Glutamatergic neuron (in vitro differentiated cells): ENCODE data around the gene STXBP6. TPM values are rescaled to one million over a fixed set of nuclear protein-coding genes. Genes with fewer than 3 reads are reported as not detected.

Experiments used
- DNase-seq: peaks from one replicate; pipeline ENCODE4 v3.0.0; 2022
- H3K27ac Mint-ChIP-seq: one replicate; pipeline ENCODE4 v1.8.0; 2020; ENCODE audit warnings: mild to moderate bottlenecking, mixed read lengths, inconsistent platforms; ENCODE audit not compliant: unreplicated experiment
- H3K27me3 Mint-ChIP-seq: one replicate; pipeline ENCODE4 v1.8.0; 2020; ENCODE audit warnings: mild to moderate bottlenecking, moderate library complexity, mixed read lengths, inconsistent platforms; ENCODE audit not compliant: unreplicated experiment
- H3K36me3 Mint-ChIP-seq: one replicate; pipeline ENCODE4 v1.8.0; 2020; ENCODE audit warnings: mild to moderate bottlenecking, mixed read lengths, inconsistent platforms; ENCODE audit not compliant: unreplicated experiment
- H3K4me1 Mint-ChIP-seq: one replicate; pipeline ENCODE4 v1.8.0; 2020; ENCODE audit warnings: mild to moderate bottlenecking, low read depth, mixed read lengths, inconsistent platforms; ENCODE audit not compliant: unreplicated experiment
- H3K4me3 Mint-ChIP-seq: one replicate; pipeline ENCODE4 v1.8.0; 2020; ENCODE audit warnings: mild to moderate bottlenecking, mixed read lengths, inconsistent platforms; ENCODE audit not compliant: unreplicated experiment
- H3K9me3 Mint-ChIP-seq: one replicate; pipeline ENCODE4 v1.8.0; 2020; ENCODE audit warnings: mild to moderate bottlenecking, moderate library complexity, mixed read lengths, inconsistent platforms; ENCODE audit not compliant: unreplicated experiment
- total RNA-seq: library from RNA; stranded (reverse); fragmentation: NEBNext Ultra II Directional; extraction: Animal tissue kit (Norgen Biotek cat#: 25700); gene quantifications from one replicate; pipeline ENCODE4 v1.2.1, GENCODE V29; 2021; ENCODE audit not compliant: unreplicated experiment
- TF ChIP-seq, protein P1 (sequence below): fragments of 200-600 bp; sonication (generic); IDR thresholded peaks from one replicate; pipeline ENCODE4 v1.5.0; 2021; ENCODE audit not compliant: partially characterized antibody, unreplicated experiment

STXBP6 gene
- total RNA-seq, 1 donor from 2014 or later, result 0.49 TPM

DNA sequence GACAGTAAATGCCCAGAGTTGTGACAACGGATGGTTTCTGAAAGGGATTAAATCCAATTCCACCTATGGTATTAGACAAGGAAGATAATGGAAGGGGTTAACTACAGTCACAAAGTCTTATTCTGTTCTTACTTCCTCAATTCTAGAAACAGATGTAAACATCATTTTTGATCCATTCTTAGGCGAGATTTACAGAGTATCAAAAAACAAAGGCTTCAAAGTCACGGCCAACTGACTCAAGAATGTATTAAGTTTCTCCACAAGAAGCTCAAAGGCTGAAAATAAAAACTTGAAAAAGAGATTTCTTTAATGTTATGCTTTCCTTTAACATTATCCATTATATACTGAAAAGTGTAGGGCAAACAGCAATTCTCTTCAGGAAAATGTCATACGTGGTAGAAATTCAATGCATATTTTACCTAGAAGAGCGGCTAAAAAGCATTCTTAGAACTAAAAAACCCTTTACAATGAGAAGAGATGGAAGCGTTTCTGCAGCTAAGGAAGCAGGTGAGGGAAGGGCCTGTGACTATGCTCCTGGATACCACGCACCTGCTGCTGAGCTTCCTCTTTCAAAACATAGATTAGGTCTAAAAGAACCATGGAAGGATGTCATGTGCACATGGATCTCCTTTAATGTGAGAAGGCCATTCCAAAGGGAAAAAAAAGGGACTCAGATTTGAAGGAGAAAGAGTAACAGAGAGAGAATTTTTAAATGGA lies 185.8 kb downstream of the STXBP6 start:
- no peak overlapping the region for H3K27ac Mint-ChIP-seq
- TF ChIP-seq, protein P1, sequence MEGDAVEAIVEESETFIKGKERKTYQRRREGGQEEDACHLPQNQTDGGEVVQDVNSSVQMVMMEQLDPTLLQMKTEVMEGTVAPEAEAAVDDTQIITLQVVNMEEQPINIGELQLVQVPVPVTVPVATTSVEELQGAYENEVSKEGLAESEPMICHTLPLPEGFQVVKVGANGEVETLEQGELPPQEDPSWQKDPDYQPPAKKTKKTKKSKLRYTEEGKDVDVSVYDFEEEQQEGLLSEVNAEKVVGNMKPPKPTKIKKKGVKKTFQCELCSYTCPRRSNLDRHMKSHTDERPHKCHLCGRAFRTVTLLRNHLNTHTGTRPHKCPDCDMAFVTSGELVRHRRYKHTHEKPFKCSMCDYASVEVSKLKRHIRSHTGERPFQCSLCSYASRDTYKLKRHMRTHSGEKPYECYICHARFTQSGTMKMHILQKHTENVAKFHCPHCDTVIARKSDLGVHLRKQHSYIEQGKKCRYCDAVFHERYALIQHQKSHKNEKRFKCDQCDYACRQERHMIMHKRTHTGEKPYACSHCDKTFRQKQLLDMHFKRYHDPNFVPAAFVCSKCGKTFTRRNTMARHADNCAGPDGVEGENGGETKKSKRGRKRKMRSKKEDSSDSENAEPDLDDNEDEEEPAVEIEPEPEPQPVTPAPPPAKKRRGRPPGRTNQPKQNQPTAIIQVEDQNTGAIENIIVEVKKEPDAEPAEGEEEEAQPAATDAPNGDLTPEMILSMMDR, result no peak
- no peaks in the 10 kb centered on the region for H3K4me1 Mint-ChIP-seq
- H3K4me3 Mint-ChIP-seq, result no peak overlapping the region
- DNase-seq, result no peak
- H3K27me3 Mint-ChIP-seq, result no peaks in the 10 kb centered on the region
- no peaks in the 10 kb centered on the region for H3K9me3 Mint-ChIP-seq
- no peaks in the 10 kb centered on the region for H3K36me3 Mint-ChIP-seq

- Mint-ChIP-seq H3K9me3 (no peaks in the 10 kb centered on the region), H3K4me3 (no peak overlapping the region), H3K4me1 (no peaks in the 10 kb centered on the region), H3K36me3 (no peaks in the 10 kb centered on the region), H3K27me3 (no peaks in the 10 kb centered on the region), H3K27ac (no peak overlapping the region)
- TF ChIP-seq, protein P1, result no peak
- DNase-seq, result no peak
These were observed 188.8 kb downstream of the STXBP6 start for GRCh38 chr14:24861083-24861630.

- TF ChIP-seq, protein P1, result no peak
- Mint-ChIP-seq H3K27me3 (no peaks in the 10 kb centered on the region), H3K36me3 (no peaks in the 10 kb centered on the region), H3K27ac (no peak overlapping the region), H3K9me3 (no peaks in the 10 kb centered on the region), H3K4me1 (no peaks in the 10 kb centered on the region), H3K4me3 (no peak overlapping the region)
- DNase-seq, result no peak
These were observed 190.4 kb downstream of the STXBP6 start for GRCh38 chr14:24859559-24859958.

DNA sequence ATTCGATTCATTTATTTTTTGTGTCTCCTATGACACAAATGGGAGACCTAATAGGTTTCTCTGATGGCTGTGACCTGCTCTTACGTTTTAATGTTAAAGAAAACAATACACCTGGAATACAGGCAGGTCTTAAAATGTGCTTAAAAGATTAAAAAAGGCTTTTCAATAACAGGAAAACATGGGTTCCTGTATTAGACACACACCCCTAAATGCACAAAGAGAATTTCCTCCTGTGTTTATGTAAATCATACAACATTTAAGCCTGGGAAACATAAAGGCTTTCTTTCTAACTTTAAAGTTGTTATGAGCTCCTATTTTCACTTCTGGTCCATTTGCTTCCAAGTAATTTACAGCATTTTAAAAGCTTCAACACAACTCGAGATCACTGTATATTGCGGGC lies 191.3 kb downstream of the STXBP6 start:
- Mint-ChIP-seq H3K4me3 (no peak overlapping the region), H3K4me1 (no peaks in the 10 kb centered on the region), H3K9me3 (no peaks in the 10 kb centered on the region), H3K27ac (no peak overlapping the region), H3K27me3 (no peaks in the 10 kb centered on the region), H3K36me3 (no peaks in the 10 kb centered on the region)
- no peak for DNase-seq
- TF ChIP-seq, protein P1, result no peak

- H3K9me3 Mint-ChIP-seq, result no peaks in the 10 kb centered on the region
- DNase-seq, result no peak
- TF ChIP-seq, protein P1, result no peak
- H3K4me1 Mint-ChIP-seq, result no peaks in the 10 kb centered on the region
- no peaks in the 10 kb centered on the region for H3K27me3 Mint-ChIP-seq
- H3K27ac Mint-ChIP-seq, result no peak overlapping the region
- H3K4me3 Mint-ChIP-seq, result no peak overlapping the region
- H3K36me3 Mint-ChIP-seq, result no peaks in the 10 kb centered on the region
These were observed 191.9 kb downstream of the STXBP6 start for GRCh38 chr14:24858052-24858451.
